IMR-90 (cell line): ENCODE results near the gene ALDH3B2. TPM values are rescaled to one million over a fixed set of nuclear protein-coding genes. Genes with fewer than 3 reads are reported as not detected.
"Not testable (repeated sequence)": the region's sequence is repeated elsewhere in the genome, so short reads cannot be mapped to it uniquely, and the experiment has no call there.

ENCODE experiments used
- ATAC-seq: fragments of 200-7000 bp; cut with Tn5 transposase; 2 replicates; pipeline ENCODE4 v1.9.1; 2020; ENCODE audit warnings: low read depth, mild to moderate bottlenecking, moderate library complexity
- BruUV-seq: library from RNA; stranded (reverse); fragments of 400-500 nt; replicated peaks from 2 replicates; lab custom pipeline; 2021; lab: Mats Ljungman, UMichigan
- CTCF ChIA-PET: fragments of 300-600 bp; formaldehyde crosslinking; extraction: SDS; loops from one replicate; lab custom pipeline; 2021; ENCODE audit warnings: antibody characterized with exemption; lab: Yijun Ruan, JAX
- POLR2A ChIA-PET: fragments of 300-600 bp; sonication (Branson Sonifier 250); formaldehyde crosslinking; loops from one replicate; lab custom pipeline; 2022; ENCODE audit warnings: antibody characterized with exemption; ENCODE audit not compliant: unreplicated experiment; lab: Charles Lee
- DNase-seq: peaks from one replicate; pipeline ENCODE4 v3.0.0; 2013
- H2AFZ ChIP-seq: replicated peaks from 2 replicates; pipeline ENCODE3; 2013; ENCODE audit warnings: low read length, mild to moderate bottlenecking; ENCODE audit not compliant: poor library complexity
- H2AK5ac ChIP-seq: 2 replicates; pipeline ENCODE4 v1.6.1; 2013; ENCODE audit warnings: low read depth, low read length, inconsistent platforms
- H2AK9ac ChIP-seq: replicated peaks from 2 replicates; pipeline ENCODE3; 2013; ENCODE audit warnings: mild to moderate bottlenecking, low read depth, low read length, moderate library complexity; ENCODE audit not compliant: poor library complexity
- H2BK120ac ChIP-seq: 2 replicates; pipeline ENCODE4 v1.6.1; 2013; ENCODE audit warnings: low read depth, low read length, inconsistent platforms
- H2BK15ac ChIP-seq: 3 replicates; pipeline ENCODE4 v1.6.1; 2013; ENCODE audit warnings: low read depth, low read length, inconsistent platforms
- H2BK20ac ChIP-seq: 2 replicates; pipeline ENCODE4 v1.6.1; 2013; ENCODE audit warnings: low read depth, mild to moderate bottlenecking, inconsistent platforms, low read length, moderate library complexity
- H2BK5ac ChIP-seq: 2 replicates; pipeline ENCODE4 v1.6.1; 2013; ENCODE audit warnings: mild to moderate bottlenecking, low read depth, low read length, inconsistent platforms; ENCODE audit not compliant: poor library complexity, severe bottlenecking
- H3K14ac ChIP-seq: replicated peaks from 2 replicates; pipeline ENCODE4 v1.6.1; 2013; ENCODE audit warnings: low read depth, low read length, inconsistent platforms
- H3K18ac ChIP-seq: 2 replicates; pipeline ENCODE4 v1.6.1; 2013; ENCODE audit warnings: low read depth, low read length, control low read depth
- H3K23ac ChIP-seq: 2 replicates; pipeline ENCODE4 v1.6.1; 2013; ENCODE audit warnings: low read depth, low read length, inconsistent platforms
- H3K27ac ChIP-seq: 2 replicates; pipeline ENCODE4 v1.5.1; 2013; ENCODE audit warnings: mild to moderate bottlenecking, control low read depth, low read length; ENCODE audit not compliant: insufficient read depth
- H3K27me3 ChIP-seq: 2 replicates; pipeline ENCODE4 v1.6.1; 2013; ENCODE audit warnings: low read length; ENCODE audit not compliant: control insufficient read depth, insufficient read depth
- H3K36me3 ChIP-seq: 2 replicates; pipeline ENCODE4 v1.6.1; 2013; ENCODE audit warnings: low read length, mixed read lengths; ENCODE audit not compliant: control insufficient read depth, insufficient read depth
- H3K4ac ChIP-seq: 2 replicates; pipeline ENCODE4 v1.6.1; 2013; ENCODE audit warnings: low read depth, low read length, inconsistent platforms
- H3K4me1 ChIP-seq: 2 replicates; pipeline ENCODE4 v1.6.1; 2013; ENCODE audit warnings: low read length, mixed read lengths; ENCODE audit not compliant: control insufficient read depth, insufficient read depth
- H3K4me2 ChIP-seq: 2 replicates; pipeline ENCODE4 v1.6.1; 2013; ENCODE audit warnings: low read depth, mild to moderate bottlenecking, control low read depth, low read length, moderate library complexity
- H3K4me3 ChIP-seq: 2 replicates; pipeline ENCODE4 v1.5.1; 2013; ENCODE audit warnings: low read depth, mild to moderate bottlenecking, control low read depth, low read length, moderate library complexity; ENCODE audit not compliant: insufficient read depth
- H3K56ac ChIP-seq: 2 replicates; pipeline ENCODE4 v1.6.1; 2013; ENCODE audit warnings: low read length, inconsistent platforms; ENCODE audit not compliant: insufficient read depth; ENCODE audit errors: extremely low read depth
- H3K79me1 ChIP-seq, 2 experiments: 2 replicates each; pipeline ENCODE4 v1.6.1; 2013; ENCODE audit warnings: low read length in 2 of 2, inconsistent platforms in 1 of 2, low read depth in 1 of 2
- H3K9ac ChIP-seq: 2 replicates; pipeline ENCODE4 v1.6.1; 2013; ENCODE audit warnings: low read depth, low read length, control low read depth
- H3K9me1 ChIP-seq: 2 replicates; pipeline ENCODE4 v1.6.1; 2013; ENCODE audit warnings: low read length, inconsistent platforms; ENCODE audit not compliant: insufficient read depth
- H3K9me3 ChIP-seq: 2 replicates; pipeline ENCODE4 v1.6.1; 2013; ENCODE audit warnings: low read length; ENCODE audit not compliant: control insufficient read depth, insufficient read depth
- H4K20me1 ChIP-seq: 2 replicates; pipeline ENCODE4 v1.6.1; 2013; ENCODE audit warnings: low read length, inconsistent platforms; ENCODE audit not compliant: insufficient read depth
- H4K5ac ChIP-seq: 2 replicates; pipeline ENCODE4 v1.6.1; 2013; ENCODE audit warnings: mild to moderate bottlenecking, low read depth, low read length, control low read depth
- H4K8ac ChIP-seq, 2 experiments: 2 replicates each; pipeline ENCODE4 v1.6.1; 2013; ENCODE audit warnings: low read depth in 2 of 2, low read length in 2 of 2, control low read depth in 1 of 2, inconsistent platforms in 1 of 2
- H4K91ac ChIP-seq: 2 replicates; pipeline ENCODE4 v1.6.1; 2013; ENCODE audit warnings: low read depth, low read length, inconsistent platforms; ENCODE audit not compliant: insufficient read depth
- WGBS, 2 experiments: methylation state at CpG; one replicate each; pipeline versions ENCODE4 v1.1.5 to v1.1.7; 2013; ENCODE audit warnings: missing lambda C conversion rate in 2 of 2; ENCODE audit not compliant: insufficient read length in 1 of 2; ENCODE audit errors: extremely low coverage in 2 of 2; 5-methylcytosine and 5-hydroxymethylcytosine counted together
- dilution Hi-C: fragments of 300-500 bp; cut with HindIII; formaldehyde crosslinking; loops from one replicate; pipeline ENCODE4 v1.14.3; 2018; ENCODE audit warnings: low sequenced_read_pairs; ENCODE audit not compliant: unreplicated experiment
- in situ Hi-C: fragments of 300-500 bp; cut with MboI; formaldehyde crosslinking; loops from 3 replicates; pipeline ENCODE4 v1.14.3; 2019; ENCODE audit warnings: low sequenced_read_pairs, inconsistent platforms, mixed read lengths
- intact Hi-C: fragments of 100-400 bp; cut with micrococcal nuclease; formaldehyde crosslinking; loops from 2 replicates; pipeline ENCODE4 v1.10.0; 2022
- polyA plus RNA-seq, 3 experiments: library from polyadenylated mRNA; depleted of rRNA; stranded (reverse); fragments of >200 nt; gene quantifications; 2 replicates each; pipeline ENCODE4 v1.2.3, GENCODE V29; 2012; ENCODE audit warnings: low replicate concordance in 1 of 3
- total RNA-seq: library from RNA; depleted of rRNA; stranded (reverse); fragments of >200 nt; gene quantifications from 2 replicates; pipeline ENCODE4 v1.2.3, GENCODE V29; 2012

Gene ALDH3B2
- total and polyA plus RNA-seq, 2 of the 4 experiments (the other 2 are of a cell fraction): not detected

DNA sequence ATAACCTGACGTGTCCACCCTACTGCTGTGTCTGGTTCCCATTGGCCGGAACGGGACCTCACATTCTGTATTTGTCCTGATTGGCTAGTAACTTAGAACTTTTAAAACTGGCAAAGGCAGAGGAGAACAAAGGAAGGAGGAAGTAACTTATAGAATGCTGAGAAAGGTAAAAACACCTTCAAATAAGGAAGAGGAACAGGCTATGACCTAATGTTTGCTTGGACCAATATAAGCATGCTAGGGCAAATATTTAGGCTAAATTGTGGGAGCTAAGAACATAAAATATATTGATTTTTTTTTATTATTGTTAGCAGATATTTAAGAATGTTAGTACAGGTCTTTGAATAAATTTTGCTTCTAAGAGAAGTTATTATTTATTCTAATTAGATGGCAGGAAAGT lies 37.0 kb downstream of the ALDH3B2 start:
- H3K23ac ChIP-seq, H2BK20ac ChIP-seq, H3K4ac ChIP-seq, H2BK5ac ChIP-seq, BruUV-seq, H4K91ac ChIP-seq, H4K20me1 ChIP-seq, dilution Hi-C loops, H2AK9ac ChIP-seq, DNase-seq, CTCF ChIA-PET, H3K9me1 ChIP-seq, H2AK5ac ChIP-seq, H3K36me3 ChIP-seq, H2AFZ ChIP-seq, intact Hi-C loops, H3K9ac ChIP-seq, POLR2A ChIA-PET, H3K56ac ChIP-seq, H2BK120ac ChIP-seq, ATAC-seq, H4K5ac ChIP-seq, H4K8ac ChIP-seq, H3K27ac ChIP-seq, H3K9me3 ChIP-seq, H3K14ac ChIP-seq, H2BK15ac ChIP-seq, H3K4me3 ChIP-seq, H3K4me2 ChIP-seq, H3K18ac ChIP-seq, in situ Hi-C loops, H3K79me1 ChIP-seq, H3K4me1 ChIP-seq: not testable (repeated sequence)
- peaks cover 16% of the 10 kb centered on the region; the same call in 1 of the 2 replicates for H3K27me3 ChIP-seq
- WGBS, 2 experiments: no CpG with 5 or more reads among the region's 3 CpGs
